Type B pancreatic cell (in vitro differentiated cells): ENCODE results near the gene PRIMA1. TPM values are rescaled to one million over a fixed set of nuclear protein-coding genes. Genes with fewer than 3 reads are reported as not detected.

Source experiments
- DNase-seq: peaks from one replicate; pipeline ENCODE4 v3.0.0; 2021; ENCODE audit warnings: mixed read lengths; ENCODE audit not compliant: unreplicated experiment; ENCODE audit errors: extremely low spot score
- H3K27ac Mint-ChIP-seq: 2 replicates; pipeline ENCODE4 v1.8.0; 2021; ENCODE audit warnings: mild to moderate bottlenecking, mixed read lengths
- H3K27me3 Mint-ChIP-seq: 2 replicates; pipeline ENCODE4 v1.8.0; 2021; ENCODE audit warnings: mixed read lengths
- H3K36me3 Mint-ChIP-seq: 2 replicates; pipeline ENCODE4 v1.8.0; 2021; ENCODE audit warnings: mixed read lengths
- H3K4me1 Mint-ChIP-seq: one replicate; pipeline ENCODE4 v1.8.0; 2021; ENCODE audit warnings: mixed read lengths; ENCODE audit not compliant: unreplicated experiment
- H3K4me3 Mint-ChIP-seq: 2 replicates; pipeline ENCODE4 v1.8.0; 2021; ENCODE audit warnings: mild to moderate bottlenecking, mixed read lengths
- H3K9me3 Mint-ChIP-seq: 2 replicates; pipeline ENCODE4 v1.8.0; 2021; ENCODE audit warnings: mixed read lengths
- total RNA-seq: library from RNA; stranded (reverse); gene quantifications from 2 replicates; pipeline ENCODE4 v1.2.1, GENCODE V29; 2021; ENCODE audit warnings: low replicate concordance
- TF ChIP-seq, protein P1 (sequence below): fragments of 200-600 bp; sonication (generic); conservative IDR thresholded peaks from 2 replicates; pipeline ENCODE4 v1.5.0; 2021; ENCODE audit warnings: antibody characterized with exemption, mild to moderate bottlenecking

PRIMA1 gene
- total RNA-seq, 1 donor from 2014 or later, result 1.7 TPM

DNA sequence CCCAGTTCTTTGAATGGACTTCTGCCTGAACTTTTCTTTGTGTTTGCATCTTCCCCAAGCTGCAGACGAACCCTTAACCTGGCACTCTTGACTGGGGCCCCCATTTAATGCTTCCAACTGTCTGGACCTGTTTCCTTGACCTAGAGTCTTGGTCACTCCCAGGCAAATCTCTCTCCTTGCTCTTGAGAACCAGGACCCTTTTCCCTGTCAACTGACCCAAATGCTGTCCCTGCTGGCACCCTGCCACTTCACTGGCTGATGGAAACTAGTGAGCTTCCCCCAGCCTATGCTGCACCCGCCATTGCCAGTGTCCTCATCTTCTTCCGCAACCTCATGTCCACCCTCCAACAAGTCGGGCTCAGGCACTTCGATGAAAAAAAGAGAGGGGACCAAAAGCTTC lies 79.5 kb downstream of the PRIMA1 start:
- Mint-ChIP-seq H3K27me3 (peaks cover 12% of the 10 kb centered on the region), H3K27ac (no peak overlapping the region), H3K4me1 (no peaks in the 10 kb centered on the region), H3K9me3 (no peaks in the 10 kb centered on the region), H3K4me3 (no peak overlapping the region), H3K36me3 (no peaks in the 10 kb centered on the region)
- TF ChIP-seq, protein P1, sequence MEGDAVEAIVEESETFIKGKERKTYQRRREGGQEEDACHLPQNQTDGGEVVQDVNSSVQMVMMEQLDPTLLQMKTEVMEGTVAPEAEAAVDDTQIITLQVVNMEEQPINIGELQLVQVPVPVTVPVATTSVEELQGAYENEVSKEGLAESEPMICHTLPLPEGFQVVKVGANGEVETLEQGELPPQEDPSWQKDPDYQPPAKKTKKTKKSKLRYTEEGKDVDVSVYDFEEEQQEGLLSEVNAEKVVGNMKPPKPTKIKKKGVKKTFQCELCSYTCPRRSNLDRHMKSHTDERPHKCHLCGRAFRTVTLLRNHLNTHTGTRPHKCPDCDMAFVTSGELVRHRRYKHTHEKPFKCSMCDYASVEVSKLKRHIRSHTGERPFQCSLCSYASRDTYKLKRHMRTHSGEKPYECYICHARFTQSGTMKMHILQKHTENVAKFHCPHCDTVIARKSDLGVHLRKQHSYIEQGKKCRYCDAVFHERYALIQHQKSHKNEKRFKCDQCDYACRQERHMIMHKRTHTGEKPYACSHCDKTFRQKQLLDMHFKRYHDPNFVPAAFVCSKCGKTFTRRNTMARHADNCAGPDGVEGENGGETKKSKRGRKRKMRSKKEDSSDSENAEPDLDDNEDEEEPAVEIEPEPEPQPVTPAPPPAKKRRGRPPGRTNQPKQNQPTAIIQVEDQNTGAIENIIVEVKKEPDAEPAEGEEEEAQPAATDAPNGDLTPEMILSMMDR, result no peak
- DNase-seq, result no peak

DNA sequence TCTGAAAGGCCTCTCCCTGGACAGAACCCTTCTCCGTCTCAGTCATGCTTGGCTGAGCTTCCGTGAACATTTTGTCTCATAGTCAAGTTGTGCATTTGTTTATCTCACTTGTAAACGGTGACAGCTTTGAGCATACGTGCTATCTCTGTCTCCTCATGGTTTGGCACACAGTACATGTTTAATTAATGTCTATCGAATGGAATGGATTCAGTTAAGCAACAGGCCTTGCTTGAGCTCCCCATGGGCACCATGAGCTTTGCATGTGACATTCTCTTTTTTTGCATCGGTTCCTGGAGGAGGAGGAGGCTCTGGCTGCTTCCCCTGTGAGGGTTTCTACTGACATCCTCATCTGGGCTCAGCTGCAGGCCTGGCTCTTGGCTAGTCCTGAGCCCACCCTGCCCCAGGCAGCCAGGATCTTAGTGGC lies 80.0 kb downstream of the PRIMA1 start:
- Mint-ChIP-seq H3K4me1 (no peaks in the 10 kb centered on the region), H3K27me3 (peaks cover 8% of the 10 kb centered on the region), H3K9me3 (no peaks in the 10 kb centered on the region), H3K36me3 (no peaks in the 10 kb centered on the region), H3K4me3 (no peak overlapping the region), H3K27ac (no peak overlapping the region)
- TF ChIP-seq, protein P1, result no peak
- no peak for DNase-seq

DNA sequence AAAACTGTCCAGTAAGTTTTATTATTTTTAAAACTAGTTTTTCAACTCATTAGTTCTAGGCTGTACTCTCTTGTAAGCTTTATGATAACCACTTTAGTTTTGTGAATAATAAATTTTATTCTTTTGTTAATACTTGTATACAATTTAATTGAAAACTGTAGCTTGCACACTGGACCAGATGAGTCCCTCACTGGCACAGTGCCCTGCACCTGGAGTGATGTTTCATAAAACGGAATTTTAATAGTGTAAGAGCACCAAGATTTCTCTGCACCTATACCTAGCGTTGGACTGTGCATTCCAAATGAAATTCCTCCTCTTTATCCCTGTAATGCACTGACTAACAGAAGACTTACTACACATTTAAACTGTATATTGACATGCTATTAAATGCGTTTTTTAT lies 80.8 kb downstream of the PRIMA1 start:
- H3K9me3 Mint-ChIP-seq, result no peaks in the 10 kb centered on the region
- no peaks in the 10 kb centered on the region for H3K36me3 Mint-ChIP-seq

DNA sequence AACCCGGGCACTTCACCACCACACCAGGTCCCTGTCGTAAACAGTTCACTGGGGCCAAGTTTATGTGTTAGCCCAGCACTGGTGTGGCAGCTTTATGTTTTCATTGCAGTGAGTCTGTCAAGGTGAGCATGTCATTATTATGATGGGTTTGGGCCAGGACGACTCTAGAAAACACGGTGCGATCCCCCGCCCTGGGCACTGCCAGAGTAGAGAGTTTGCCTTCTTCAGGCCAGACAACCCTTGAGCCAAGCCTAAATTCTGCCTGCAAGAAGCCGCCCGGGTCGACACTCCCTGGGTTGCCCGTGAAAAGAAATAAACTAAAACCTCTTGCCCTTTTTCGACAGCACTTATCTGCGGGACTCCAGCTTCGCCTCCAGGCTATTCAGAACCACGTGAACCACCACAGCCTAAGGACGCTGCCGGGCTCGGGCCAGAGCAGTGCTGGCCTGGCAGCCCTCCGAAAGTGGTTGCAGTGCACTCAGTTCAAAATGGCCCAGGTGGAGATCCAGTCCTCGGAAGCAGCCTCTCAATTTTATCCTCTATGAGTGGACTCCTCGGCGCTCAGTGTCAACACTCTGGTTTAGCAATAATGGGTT lies 81.8 kb downstream of the PRIMA1 start:
- H3K36me3 Mint-ChIP-seq, result no peaks in the 10 kb centered on the region
- H3K4me3 Mint-ChIP-seq, result no peak overlapping the region
- H3K4me1 Mint-ChIP-seq, result no peaks in the 10 kb centered on the region
- no peaks in the 10 kb centered on the region for H3K9me3 Mint-ChIP-seq
- H3K27ac Mint-ChIP-seq, result no peak overlapping the region
- DNase-seq, result no peak
- H3K27me3 Mint-ChIP-seq, result peaks cover 6% of the 10 kb centered on the region
- TF ChIP-seq, protein P1, result no peak

More for the DNA sequence above, 80.8 kb downstream of the PRIMA1 start:
- Mint-ChIP-seq H3K27ac (no peak overlapping the region), H3K4me1 (no peaks in the 10 kb centered on the region), H3K4me3 (no peak overlapping the region), H3K27me3 (peaks cover 6% of the 10 kb centered on the region)
- DNase-seq, result no peak
- TF ChIP-seq, protein P1, result no peak

DNA sequence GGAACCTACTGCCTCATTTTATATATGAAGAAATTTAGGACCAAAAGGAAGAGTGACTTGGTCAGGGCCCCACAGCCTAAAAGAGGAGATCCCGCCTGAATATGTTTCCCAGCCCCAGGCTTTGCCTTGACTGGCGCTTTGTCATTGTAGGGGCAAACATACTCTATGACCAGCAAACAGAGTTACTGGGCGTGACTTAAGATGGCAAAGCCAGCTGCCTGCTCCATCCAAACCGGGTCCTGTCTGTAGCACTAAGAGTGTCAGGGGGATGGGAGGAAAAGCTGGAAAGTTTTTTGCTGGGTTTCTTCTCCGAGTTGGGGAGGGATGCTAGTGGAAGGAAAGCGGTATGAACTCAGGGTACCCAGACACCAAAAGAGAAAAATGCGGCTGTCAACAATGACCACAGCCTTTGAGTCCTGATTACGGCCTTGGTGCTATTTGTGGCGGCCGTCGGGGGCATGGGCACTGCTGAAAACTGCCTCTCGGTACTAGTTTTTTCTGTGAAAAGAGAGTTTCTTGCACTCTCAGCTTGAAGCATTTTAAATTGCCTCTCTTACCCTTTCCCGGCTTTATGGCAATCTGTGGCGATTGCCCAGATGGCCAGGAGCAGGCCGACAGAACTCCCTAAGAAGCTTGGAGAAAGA lies 82.7 kb downstream of the PRIMA1 start:
- H3K9me3 Mint-ChIP-seq, result no peaks in the 10 kb centered on the region
- H3K4me1 Mint-ChIP-seq, result no peaks in the 10 kb centered on the region
- no peaks in the 10 kb centered on the region for H3K36me3 Mint-ChIP-seq
- H3K4me3 Mint-ChIP-seq, result no peak overlapping the region
- TF ChIP-seq, protein P1, result no peak
- H3K27ac Mint-ChIP-seq, result no peak overlapping the region
- H3K27me3 Mint-ChIP-seq, result peaks cover 6% of the 10 kb centered on the region
- DNase-seq, result no peak
